Neural progenitor cell (in vitro differentiated cells): ENCODE results near the gene TMEM95. TPM values are rescaled to one million over a fixed set of nuclear protein-coding genes. Genes with fewer than 3 reads are reported as not detected.

Experiments used
- DNase-seq: peaks from one replicate; pipeline ENCODE4 v3.0.0-alpha.2; 2016; ENCODE audit warnings: low spot score
- H2AFZ ChIP-seq: fragments of 200-600 bp; sonication (generic); replicated peaks from 2 replicates; pipeline ENCODE4 v1.6.1; 2016; ENCODE audit warnings: antibody characterized with exemption
- H3F3A ChIP-seq: fragments of 200-600 bp; sonication (generic); 2 replicates; pipeline ENCODE4 v1.6.1; 2016; ENCODE audit warnings: antibody characterized with exemption, low read depth
- H3K27ac ChIP-seq: fragments of 200-600 bp; sonication (generic); 2 replicates; pipeline ENCODE4 v1.5.1; 2016; ENCODE audit warnings: mild to moderate bottlenecking
- H3K27me3 ChIP-seq: fragments of 200-600 bp; sonication (generic); 2 replicates; pipeline ENCODE4 v1.6.1; 2016; ENCODE audit warnings: mild to moderate bottlenecking, moderate library complexity
- H3K36me3 ChIP-seq: fragments of 200-600 bp; sonication (generic); 2 replicates; pipeline ENCODE4 v1.5.1; 2016
- H3K4me1 ChIP-seq: fragments of 200-600 bp; sonication (generic); 2 replicates; pipeline ENCODE4 v1.6.1; 2016; ENCODE audit warnings: mixed run types
- H3K4me2 ChIP-seq: fragments of 200-600 bp; sonication (generic); 2 replicates; pipeline ENCODE4 v1.6.1; 2016
- H3K4me3 ChIP-seq: fragments of 200-600 bp; sonication (generic); 2 replicates; pipeline ENCODE4 v1.5.1; 2016
- H3K79me2 ChIP-seq: fragments of 200-600 bp; sonication (generic); 2 replicates; pipeline ENCODE4 v1.6.1; 2016; ENCODE audit warnings: low read depth
- H3K9ac ChIP-seq: fragments of 200-600 bp; sonication (generic); 2 replicates; pipeline ENCODE4 v1.6.1; 2016
- H3K9me3 ChIP-seq: fragments of 200-600 bp; sonication (generic); 2 replicates; pipeline ENCODE4 v1.5.1; 2016; ENCODE audit warnings: low read depth
- H4K20me1 ChIP-seq: fragments of 200-600 bp; sonication (generic); 2 replicates; pipeline ENCODE4 v1.6.1; 2016; ENCODE audit warnings: low read depth
- H3K27ac Mint-ChIP-seq: 3 replicates; pipeline ENCODE4 v1.8.0; 2021; ENCODE audit warnings: mixed read lengths
- H3K27me3 Mint-ChIP-seq: 2 replicates; pipeline ENCODE4 v1.8.0; 2022; ENCODE audit warnings: low read depth, mild to moderate bottlenecking, inconsistent platforms, moderate library complexity, mixed read lengths; ENCODE audit not compliant: insufficient read depth
- H3K36me3 Mint-ChIP-seq: 3 replicates; pipeline ENCODE4 v1.8.0; 2021; ENCODE audit warnings: mixed read lengths
- H3K4me1 Mint-ChIP-seq: 3 replicates; pipeline ENCODE4 v1.8.0; 2021; ENCODE audit warnings: mixed read lengths
- H3K4me3 Mint-ChIP-seq: 3 replicates; pipeline ENCODE4 v1.8.0; 2021; ENCODE audit warnings: mild to moderate bottlenecking, moderate library complexity, mixed read lengths
- H3K9me3 Mint-ChIP-seq: 3 replicates; pipeline ENCODE4 v1.8.0; 2020; ENCODE audit warnings: mixed read lengths
- EZH2 ChIP-seq: fragments of 200-600 bp; sonication (generic); IDR thresholded peaks from 2 replicates; pipeline ENCODE4 v1.6.1; 2017; ENCODE audit warnings: antibody characterized with exemption, mild to moderate bottlenecking, moderate library complexity
- EZH2phosphoT487 ChIP-seq: fragments of 200-600 bp; sonication (generic); IDR thresholded peaks from 2 replicates; pipeline ENCODE4 v1.6.1; 2017; ENCODE audit warnings: antibody characterized with exemption
- total RNA-seq: library from RNA; depleted of rRNA; stranded (reverse); fragments of >200 nt; gene quantifications from 2 replicates; pipeline ENCODE4 v1.2.3, GENCODE V29; 2015; ENCODE audit warnings: low replicate concordance
- TF ChIP-seq, protein P1 (sequence below): fragments of 200-600 bp; sonication (generic); IDR thresholded peaks from 2 replicates; pipeline ENCODE4 v1.5.1; 2017; ENCODE audit warnings: antibody characterized with exemption, mild to moderate bottlenecking

Gene TMEM95
- total RNA-seq, 1 donor from 2014 or later: not detected

- H3K4me2 ChIP-seq: no peak overlapping the region
- peaks cover 7% of the 10 kb centered on the region for H3K36me3 Mint-ChIP-seq
Measured at GRCh38 chr17:7389924-7390910, 35.3 kb downstream of the TMEM95 start.

GRCh38 chr17:7391307-7391706 is 36.4 kb downstream of the TMEM95 start:
- H3K4me2 ChIP-seq: no peak overlapping the region
- no peaks in the 10 kb centered on the region for H3K9me3 Mint-ChIP-seq
- H2AFZ ChIP-seq: no peak overlapping the region
- H3K27me3 ChIP-seq: peaks cover 5% of the 10 kb centered on the region
- TF ChIP-seq EZH2: no peak
- no peak overlapping the region for H3K27ac Mint-ChIP-seq
- H3K27ac ChIP-seq: no peak overlapping the region
- H3F3A ChIP-seq: peaks cover 13% of the 10 kb centered on the region
- no peak overlapping the region for H3K9ac ChIP-seq
- peaks cover 10% of the 10 kb centered on the region for H3K4me1 ChIP-seq
- peaks cover 10% of the 10 kb centered on the region for H4K20me1 ChIP-seq
- no peaks in the 10 kb centered on the region for H3K36me3 ChIP-seq
- DNase-seq: no peak
- H3K4me3 ChIP-seq: no peak overlapping the region
- peak overlapping the region; percentile 78 for H3K4me3 Mint-ChIP-seq
- H3K9me3 ChIP-seq: no peaks in the 10 kb centered on the region
- peaks cover 7% of the 10 kb centered on the region for H3K36me3 Mint-ChIP-seq
- no peaks in the 10 kb centered on the region for H3K79me2 ChIP-seq
- H3K27me3 Mint-ChIP-seq: peaks cover 3% of the 10 kb centered on the region
- H3K4me1 Mint-ChIP-seq: peaks cover 9% of the 10 kb centered on the region

More at GRCh38 chr17:7389924-7390910, 35.3 kb downstream of the TMEM95 start:
- Histone ChIP-seq H3K4me1 (peaks cover 10% of the 10 kb centered on the region), H2AFZ (no peak overlapping the region), H3K27me3 (peaks cover 5% of the 10 kb centered on the region), H3K4me3 (no peak overlapping the region), H3K9me3 (no peaks in the 10 kb centered on the region), H3K79me2 (no peaks in the 10 kb centered on the region), H3K36me3 (no peaks in the 10 kb centered on the region), H3K9ac (no peak overlapping the region), H3F3A (peaks cover 8% of the 10 kb centered on the region), H3K27ac (no peak overlapping the region), H4K20me1 (peaks cover 10% of the 10 kb centered on the region)
- Mint-ChIP-seq H3K4me1 (peaks cover 6% of the 10 kb centered on the region), H3K27ac (no peak overlapping the region), H3K4me3 (no peak overlapping the region), H3K9me3 (no peaks in the 10 kb centered on the region), H3K27me3 (peaks cover 7% of the 10 kb centered on the region)
- DNase-seq: no peak
- TF ChIP-seq EZH2: no peak
- TF ChIP-seq EZH2phosphoT487: no peak
- TF ChIP-seq, protein P1, sequence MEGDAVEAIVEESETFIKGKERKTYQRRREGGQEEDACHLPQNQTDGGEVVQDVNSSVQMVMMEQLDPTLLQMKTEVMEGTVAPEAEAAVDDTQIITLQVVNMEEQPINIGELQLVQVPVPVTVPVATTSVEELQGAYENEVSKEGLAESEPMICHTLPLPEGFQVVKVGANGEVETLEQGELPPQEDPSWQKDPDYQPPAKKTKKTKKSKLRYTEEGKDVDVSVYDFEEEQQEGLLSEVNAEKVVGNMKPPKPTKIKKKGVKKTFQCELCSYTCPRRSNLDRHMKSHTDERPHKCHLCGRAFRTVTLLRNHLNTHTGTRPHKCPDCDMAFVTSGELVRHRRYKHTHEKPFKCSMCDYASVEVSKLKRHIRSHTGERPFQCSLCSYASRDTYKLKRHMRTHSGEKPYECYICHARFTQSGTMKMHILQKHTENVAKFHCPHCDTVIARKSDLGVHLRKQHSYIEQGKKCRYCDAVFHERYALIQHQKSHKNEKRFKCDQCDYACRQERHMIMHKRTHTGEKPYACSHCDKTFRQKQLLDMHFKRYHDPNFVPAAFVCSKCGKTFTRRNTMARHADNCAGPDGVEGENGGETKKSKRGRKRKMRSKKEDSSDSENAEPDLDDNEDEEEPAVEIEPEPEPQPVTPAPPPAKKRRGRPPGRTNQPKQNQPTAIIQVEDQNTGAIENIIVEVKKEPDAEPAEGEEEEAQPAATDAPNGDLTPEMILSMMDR: no peak

GRCh38 chr17:7392696-7393612 is 38.0 kb downstream of the TMEM95 start:
- H3K27me3 Mint-ChIP-seq: peaks cover 3% of the 10 kb centered on the region
- TF ChIP-seq EZH2 (no peak), EZH2phosphoT487 (no peak)
- TF ChIP-seq, protein P1: no peak
- peak overlapping the region; percentile 90 for H3K4me3 ChIP-seq
- H3K27ac ChIP-seq: no peak overlapping the region
- H3K9me3 Mint-ChIP-seq: no peaks in the 10 kb centered on the region
- H3K4me2 ChIP-seq: peak overlapping the region; percentile 87
- H3K4me3 Mint-ChIP-seq: peak overlapping the region; percentile 90
- H3K79me2 ChIP-seq: no peaks in the 10 kb centered on the region
- no peaks in the 10 kb centered on the region for H3K9me3 ChIP-seq
- peaks cover 7% of the 10 kb centered on the region for H3K36me3 Mint-ChIP-seq
- peaks cover 10% of the 10 kb centered on the region for H4K20me1 ChIP-seq
- peaks cover 9% of the 10 kb centered on the region for H3K4me1 Mint-ChIP-seq
- peaks cover 5% of the 10 kb centered on the region for H3K27me3 ChIP-seq
- no peak overlapping the region for H2AFZ ChIP-seq
- no peak overlapping the region for H3K9ac ChIP-seq
- H3K4me1 ChIP-seq: peaks cover 10% of the 10 kb centered on the region
- DNase-seq: peak; percentile 43
- no peak overlapping the region for H3K27ac Mint-ChIP-seq
- H3F3A ChIP-seq: peaks cover 13% of the 10 kb centered on the region
- H3K36me3 ChIP-seq: no peaks in the 10 kb centered on the region
